ENCODE data around the gene ATP2C2.

Gene ATP2C2

DNA sequence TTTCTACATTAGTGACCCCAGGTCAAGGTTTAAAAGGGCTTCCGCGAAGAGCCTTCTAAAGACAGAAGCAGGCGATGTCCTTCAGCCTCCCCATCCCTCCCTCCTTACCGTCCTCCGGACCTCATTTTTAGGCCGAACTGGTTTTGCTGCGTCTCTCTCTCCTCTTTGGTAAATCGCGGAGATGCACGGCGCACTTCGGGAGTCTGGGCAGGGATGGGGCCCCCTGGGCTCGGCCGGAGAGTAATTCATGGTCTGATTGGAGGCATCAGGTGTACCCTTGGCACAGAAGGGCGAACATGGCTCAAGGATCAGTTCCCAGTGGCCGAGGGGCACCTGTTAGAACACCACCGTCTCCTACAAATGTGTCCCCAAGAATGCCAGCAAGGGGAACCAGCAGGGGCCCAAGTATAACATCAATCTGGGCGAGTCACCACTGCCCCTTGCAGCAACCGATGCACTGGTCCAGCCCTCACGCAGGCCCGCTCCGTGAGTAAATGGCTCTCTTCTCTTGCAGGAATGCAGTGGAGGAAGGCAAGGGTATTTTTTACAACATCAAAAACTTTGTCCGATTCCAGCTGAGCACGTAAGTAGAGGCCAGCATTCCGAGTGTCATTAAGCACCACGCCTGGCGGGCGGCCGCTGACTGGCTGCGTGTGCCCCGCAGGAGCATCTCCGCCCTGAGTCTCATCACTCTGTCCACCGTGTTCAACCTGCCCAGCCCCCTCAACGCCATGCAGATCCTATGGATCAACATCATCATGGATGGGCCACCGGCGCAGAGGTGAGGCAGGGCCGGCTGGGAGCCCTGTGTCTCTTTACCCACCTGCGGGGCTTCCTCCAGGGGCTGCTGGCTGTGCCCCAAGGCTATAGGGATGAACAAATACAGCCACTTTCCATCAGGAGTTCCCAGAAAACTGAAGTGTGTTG is 90.5 kb downstream of the ATP2C2 start:
- TF ChIP-seq, protein P1, sequence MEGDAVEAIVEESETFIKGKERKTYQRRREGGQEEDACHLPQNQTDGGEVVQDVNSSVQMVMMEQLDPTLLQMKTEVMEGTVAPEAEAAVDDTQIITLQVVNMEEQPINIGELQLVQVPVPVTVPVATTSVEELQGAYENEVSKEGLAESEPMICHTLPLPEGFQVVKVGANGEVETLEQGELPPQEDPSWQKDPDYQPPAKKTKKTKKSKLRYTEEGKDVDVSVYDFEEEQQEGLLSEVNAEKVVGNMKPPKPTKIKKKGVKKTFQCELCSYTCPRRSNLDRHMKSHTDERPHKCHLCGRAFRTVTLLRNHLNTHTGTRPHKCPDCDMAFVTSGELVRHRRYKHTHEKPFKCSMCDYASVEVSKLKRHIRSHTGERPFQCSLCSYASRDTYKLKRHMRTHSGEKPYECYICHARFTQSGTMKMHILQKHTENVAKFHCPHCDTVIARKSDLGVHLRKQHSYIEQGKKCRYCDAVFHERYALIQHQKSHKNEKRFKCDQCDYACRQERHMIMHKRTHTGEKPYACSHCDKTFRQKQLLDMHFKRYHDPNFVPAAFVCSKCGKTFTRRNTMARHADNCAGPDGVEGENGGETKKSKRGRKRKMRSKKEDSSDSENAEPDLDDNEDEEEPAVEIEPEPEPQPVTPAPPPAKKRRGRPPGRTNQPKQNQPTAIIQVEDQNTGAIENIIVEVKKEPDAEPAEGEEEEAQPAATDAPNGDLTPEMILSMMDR (IDR thresholded peaks at IDR 0.05), result no peak

DNA sequence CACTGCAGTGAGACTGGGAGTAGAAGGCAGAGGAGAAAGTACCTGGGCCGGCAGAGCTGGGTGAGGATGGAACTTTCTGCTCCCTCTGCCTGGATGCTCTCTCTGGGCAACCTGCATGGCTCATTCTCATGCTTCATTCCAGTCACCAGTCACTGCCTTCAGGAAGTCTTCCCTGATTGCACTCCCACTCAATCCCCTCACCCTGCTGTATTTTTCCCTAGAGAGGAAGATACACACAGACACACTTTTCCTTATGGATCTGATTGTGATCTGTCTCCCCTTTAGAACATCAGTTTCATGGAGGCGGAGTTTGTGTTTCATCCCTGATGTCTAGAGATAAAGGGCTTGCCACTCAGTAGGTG is 91.2 kb downstream of the ATP2C2 start:
- TF ChIP-seq, protein P1 (IDR thresholded peaks at IDR 0.05), result no peak

DNA sequence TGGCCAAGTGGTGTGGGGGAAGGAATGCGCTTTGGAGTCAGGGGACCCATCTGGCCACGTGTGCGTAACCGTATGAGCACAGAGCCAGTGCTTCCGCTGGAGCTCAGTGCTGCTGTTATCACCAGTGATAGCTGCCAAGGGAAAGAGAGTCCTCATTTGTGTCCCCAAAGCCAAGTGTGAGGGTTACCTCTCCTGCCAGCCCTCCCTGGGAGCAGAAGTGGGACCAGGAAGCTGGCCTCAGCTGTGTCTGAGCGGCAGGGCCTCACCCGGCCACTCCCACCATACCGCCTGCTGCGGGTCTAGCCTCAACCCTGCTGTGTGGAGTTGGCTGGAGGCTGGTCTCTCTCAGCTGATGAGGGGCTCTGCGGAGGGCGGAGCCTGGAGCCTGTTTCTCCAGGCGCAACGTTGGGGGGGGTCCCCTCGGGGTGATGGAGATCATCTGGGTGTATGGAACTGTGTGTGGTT is 91.6 kb downstream of the ATP2C2 start:
- TF ChIP-seq, protein P1 (IDR thresholded peaks at IDR 0.05), result no peak

- TF ChIP-seq, protein P1 (IDR thresholded peaks at IDR 0.05), result no peak
Measured at GRCh38 chr16:84460406-84461028, 92.2 kb downstream of the ATP2C2 start.

- TF ChIP-seq, protein P1 (IDR thresholded peaks at IDR 0.05), result no peak
Measured at GRCh38 chr16:84461029-84461412, 92.7 kb downstream of the ATP2C2 start.

DNA sequence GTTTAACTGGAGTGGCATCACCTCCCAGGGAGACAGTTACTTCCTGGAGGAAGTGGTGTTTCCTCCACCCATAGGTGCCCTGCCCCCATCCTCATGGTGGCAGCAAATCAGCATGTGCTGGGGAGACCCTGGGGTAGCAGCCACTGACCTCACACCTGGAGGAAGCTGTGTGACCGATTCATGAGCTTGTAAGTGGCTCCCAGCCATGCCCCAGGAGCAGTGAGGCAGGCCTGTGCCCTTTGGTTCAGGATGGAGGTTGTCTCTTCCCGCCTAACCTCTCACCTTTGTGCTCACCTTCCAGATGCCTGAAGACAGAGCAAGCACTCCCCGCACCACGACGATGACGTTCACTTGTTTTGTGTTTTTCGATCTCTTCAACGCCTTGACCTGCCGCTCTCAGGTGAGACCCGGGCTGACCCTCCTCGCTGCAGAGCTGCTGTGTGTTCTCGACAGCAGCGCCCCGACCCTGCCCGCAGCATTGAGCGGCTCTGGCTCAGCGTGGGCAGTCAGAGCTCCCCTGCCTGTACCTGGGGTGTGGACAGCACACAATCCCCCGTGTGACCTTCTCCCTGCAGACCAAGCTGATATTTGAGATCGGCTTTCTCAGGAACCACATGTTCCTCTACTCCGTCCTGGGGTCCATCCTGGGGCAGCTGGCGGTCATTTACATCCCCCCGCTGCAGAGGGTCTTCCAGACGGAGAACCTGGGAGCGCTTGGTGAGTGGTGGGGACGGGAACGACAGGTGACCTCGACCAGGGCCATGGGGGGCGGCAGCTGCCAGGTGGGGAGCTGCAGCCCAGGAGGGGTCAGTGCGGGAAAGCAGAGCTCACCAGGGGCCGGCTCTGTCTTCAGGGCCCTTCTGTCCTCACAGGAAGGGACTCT is 93.3 kb downstream of the ATP2C2 start:
- TF ChIP-seq, protein P1 (IDR thresholded peaks at IDR 0.05), result no peak
